D721Med (cell line): Measurements from ENCODE around the gene MCAT.

Experiments used
- DNase-seq: peaks from one replicate; pipeline ENCODE4 v3.0.0; 2011; ENCODE audit warnings: low spot score; ENCODE audit not compliant: insufficient read length
- FAIRE-seq: peaks from 2 replicates; lab custom pipeline; 2011; peaks lifted over from hg19 to GRCh38; lab: Jason Lieb, UNC
- CTCF ChIP-seq: IDR thresholded peaks from 2 replicates; pipeline ENCODE4 v1.5.1; 2012; ENCODE audit warnings: mild to moderate bottlenecking, control low read depth; ENCODE audit not compliant: insufficient read depth; ENCODE audit errors: missing control alignments

Gene MCAT

GRCh38 chr22:43088627-43088983 lies 54.6 kb downstream of the MCAT start:
- DNase-seq (no peak), FAIRE-seq (no peak)
- TF ChIP-seq CTCF = no peak

GRCh38 chr22:43085658-43086606 lies 57.3 kb downstream of the MCAT start:
- no peak for FAIRE-seq
- DNase-seq = no peak
- no peak for TF ChIP-seq CTCF
